HG03432 (cell line): ENCODE results near the gene SGMS1.
"Not testable (repeated sequence)": the region's sequence is repeated elsewhere in the genome, so short reads cannot be mapped to it uniquely, and the experiment has no call there.

Source experiments
- ATAC-seq: cut with Tn5 transposase; IDR thresholded peaks from one replicate; pipeline ENCODE4 v1.9.1; 2021; ENCODE audit warnings: mild to moderate bottlenecking, moderate library complexity; ENCODE audit not compliant: unreplicated experiment

Gene SGMS1

GRCh38 chr10:50585921-50586739 is 37.6 kb downstream of the SGMS1 start:
- ATAC-seq, result no peak

- no peak for ATAC-seq
These were observed 40.7 kb downstream of the SGMS1 start for GRCh38 chr10:50582766-50583762.

DNA sequence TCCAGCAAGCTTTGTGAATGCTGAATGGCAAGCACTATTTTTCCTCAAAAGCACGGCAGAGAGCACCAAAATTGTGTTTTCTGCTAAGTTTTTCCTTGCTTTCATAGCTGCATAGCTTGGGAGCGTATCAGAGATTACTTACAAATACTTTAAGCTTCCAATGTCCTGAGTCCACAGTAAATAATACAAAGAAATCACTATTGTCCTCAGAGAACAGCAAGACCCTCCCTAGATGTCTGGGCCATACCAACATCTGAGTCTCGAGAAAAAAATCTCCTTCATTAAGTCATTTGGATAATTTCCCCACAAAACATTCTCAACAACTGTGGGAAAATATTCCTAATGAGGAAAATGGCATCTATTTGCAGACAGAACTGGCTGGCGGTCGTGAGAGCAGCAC is 41.7 kb downstream of the SGMS1 start:
- no peak for ATAC-seq

DNA sequence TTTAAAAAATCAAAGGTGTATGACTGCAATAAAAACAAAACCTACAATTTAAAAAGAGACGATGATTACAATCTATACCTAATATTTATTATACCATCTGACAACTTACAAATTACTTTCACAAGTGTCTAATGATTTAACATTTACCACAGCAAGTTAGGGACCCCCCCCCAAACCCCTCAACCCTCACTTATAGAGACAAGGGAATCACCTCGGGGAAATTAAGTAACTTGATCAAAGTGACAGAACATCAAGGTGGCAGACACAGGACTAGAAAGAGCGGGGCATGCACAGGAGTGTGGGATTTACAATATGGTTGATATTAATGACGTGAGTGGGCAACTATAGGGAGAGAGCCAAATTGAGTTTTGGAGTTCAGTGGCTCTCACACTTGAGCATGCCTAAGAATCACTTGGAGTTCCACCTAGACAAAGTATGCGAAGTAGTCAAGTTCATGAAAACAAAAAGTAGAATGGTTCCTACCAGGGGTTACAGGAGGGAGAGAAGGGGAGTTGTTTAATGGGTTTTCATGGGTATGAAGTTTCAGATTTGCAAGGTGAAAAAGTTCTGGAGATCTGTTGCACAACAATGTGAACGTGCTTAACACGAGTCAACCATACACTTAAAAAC is 43.4 kb downstream of the SGMS1 start:
- no peak for ATAC-seq

- no peak for ATAC-seq
These were observed 44.1 kb downstream of the SGMS1 start for GRCh38 chr10:50579491-50580261.

DNA sequence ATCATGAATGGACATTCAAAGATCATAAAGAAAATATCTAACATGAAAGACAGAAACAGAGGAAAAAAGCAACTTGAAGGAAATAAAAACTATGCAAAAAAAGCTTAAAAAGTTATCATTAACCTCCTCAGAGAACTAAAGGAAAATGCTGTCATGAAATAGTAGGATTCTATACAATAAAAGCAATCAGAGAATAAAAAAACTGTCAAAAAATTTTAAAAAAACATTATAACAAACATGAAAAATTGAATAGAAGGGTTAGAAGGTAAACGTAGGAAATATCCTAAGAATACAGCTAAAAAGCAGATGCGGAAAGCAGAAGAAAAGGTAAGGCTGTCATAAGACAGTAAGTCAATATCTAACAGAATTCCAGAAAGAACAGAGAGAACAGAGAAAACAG is 44.8 kb downstream of the SGMS1 start:
- no peak for ATAC-seq

- ATAC-seq, result peak; percentile 52
These were observed 45.9 kb downstream of the SGMS1 start for GRCh38 chr10:50577681-50578350.

DNA sequence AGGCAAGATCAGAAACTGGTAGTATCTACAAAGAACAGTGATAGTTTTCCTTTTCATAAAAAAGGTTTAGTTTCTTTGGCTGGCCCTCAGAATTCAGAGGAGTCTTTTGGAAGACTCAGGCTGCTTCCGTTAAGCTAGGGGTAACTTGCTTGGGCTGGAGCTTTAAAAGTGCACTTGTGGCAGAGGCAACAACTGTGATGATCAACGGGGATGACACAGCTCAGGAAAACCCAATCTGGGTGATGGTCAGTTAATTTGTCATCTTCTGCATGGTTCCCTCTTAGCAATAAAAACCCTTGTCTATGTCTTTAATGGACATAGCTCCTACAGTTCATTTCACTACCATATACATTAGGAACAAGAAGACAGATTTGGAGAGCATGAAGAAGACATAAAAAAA is 46.7 kb downstream of the SGMS1 start:
- no peak for ATAC-seq

GRCh38 chr10:50576245-50576815 is 47.4 kb downstream of the SGMS1 start:
- no peak for ATAC-seq

DNA sequence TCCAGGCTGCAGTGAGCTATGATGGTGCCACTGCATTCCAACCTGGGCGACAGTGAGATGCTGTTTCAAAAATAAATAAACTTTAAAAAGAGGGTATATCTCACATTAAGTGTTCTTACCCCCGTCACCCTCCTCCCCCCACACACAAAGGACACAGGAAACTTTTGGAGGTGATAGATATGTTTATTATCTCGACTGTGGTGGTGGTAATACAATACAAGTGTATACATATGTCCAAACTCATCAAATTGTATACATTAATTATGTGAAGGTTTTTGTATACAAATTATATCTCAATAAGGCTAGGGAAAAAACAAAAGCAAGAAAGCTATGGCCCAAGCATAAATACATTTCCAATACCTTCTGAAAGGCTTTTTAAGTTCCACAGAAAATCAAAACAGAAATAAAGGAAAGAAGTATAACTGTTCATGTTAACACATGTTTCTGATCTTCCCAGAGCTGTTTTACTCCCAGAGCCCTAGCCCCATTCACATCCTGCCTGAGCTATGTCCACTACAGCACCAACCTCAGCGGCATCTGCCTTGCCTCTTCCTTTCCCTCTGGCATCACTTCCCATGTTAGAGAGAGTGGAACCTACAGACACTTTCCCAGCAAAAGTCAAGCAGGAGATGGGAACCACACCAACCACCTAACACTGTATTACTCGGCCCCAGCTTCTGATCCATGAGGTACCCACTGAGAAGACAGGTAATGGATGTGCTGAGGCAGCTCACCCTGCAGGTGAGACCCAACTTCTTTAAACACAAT is 48.1 kb downstream of the SGMS1 start:
- no peak for ATAC-seq

GRCh38 chr10:50574931-50575330 is 48.8 kb downstream of the SGMS1 start:
- ATAC-seq, result no peak

- no peak for ATAC-seq
These were observed 49.5 kb downstream of the SGMS1 start for GRCh38 chr10:50574305-50574704.

- ATAC-seq, result no peak
These were observed 51.7 kb downstream of the SGMS1 start for GRCh38 chr10:50572017-50572491.

DNA sequence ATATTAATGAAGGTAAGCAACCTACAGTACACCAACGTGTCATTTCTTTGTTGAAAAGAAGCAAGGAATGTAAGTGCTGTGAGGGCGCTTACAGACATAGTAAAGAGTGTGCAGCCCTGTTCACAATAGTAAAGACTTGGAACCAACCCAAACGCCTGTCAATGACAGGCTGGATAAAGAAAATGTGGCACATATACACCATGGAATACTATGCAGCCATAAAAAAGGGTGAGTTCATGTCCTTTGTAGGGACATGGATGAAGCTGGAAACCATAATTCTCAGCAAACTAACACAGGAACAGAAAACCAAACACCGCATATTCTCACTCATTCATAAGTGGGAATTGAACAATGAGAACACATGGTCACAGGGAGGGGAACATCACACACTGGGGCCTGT is 55.0 kb downstream of the SGMS1 start:
- not testable (repeated sequence) for ATAC-seq

DNA sequence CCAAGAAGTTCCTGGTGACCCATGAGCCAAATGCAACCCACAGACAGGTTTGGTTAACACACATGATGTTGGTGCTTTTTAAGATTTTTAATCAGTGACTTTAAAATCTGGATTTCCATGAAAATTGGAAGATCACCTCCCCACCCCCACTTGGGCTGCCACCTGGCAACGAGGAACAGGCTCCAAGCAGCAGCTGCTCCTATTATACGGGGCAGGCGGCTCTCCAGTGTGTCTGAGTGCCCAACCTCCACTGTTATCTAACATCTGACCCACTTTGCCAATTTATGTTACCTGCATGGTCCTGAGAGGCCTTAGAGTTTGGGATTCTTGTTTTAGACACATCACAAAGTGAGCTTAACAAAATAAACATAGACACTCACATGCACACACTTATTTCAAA is 56.4 kb downstream of the SGMS1 start:
- no peak for ATAC-seq

GRCh38 chr10:50566150-50566549 is 57.6 kb downstream of the SGMS1 start:
- no peak for ATAC-seq

GRCh38 chr10:50565301-50566083 is 58.3 kb downstream of the SGMS1 start:
- no peak for ATAC-seq

GRCh38 chr10:50563906-50564305 is 59.9 kb downstream of the SGMS1 start:
- no peak for ATAC-seq
